ENCODE results near the gene IL36G.

Gene IL36G

GRCh38 chr2:112972423-112973086, 5.3 kb upstream of the IL36G start:
- no peak for DNase-seq (ENCODE audit: low read depth in 2 of 2)

DNA sequence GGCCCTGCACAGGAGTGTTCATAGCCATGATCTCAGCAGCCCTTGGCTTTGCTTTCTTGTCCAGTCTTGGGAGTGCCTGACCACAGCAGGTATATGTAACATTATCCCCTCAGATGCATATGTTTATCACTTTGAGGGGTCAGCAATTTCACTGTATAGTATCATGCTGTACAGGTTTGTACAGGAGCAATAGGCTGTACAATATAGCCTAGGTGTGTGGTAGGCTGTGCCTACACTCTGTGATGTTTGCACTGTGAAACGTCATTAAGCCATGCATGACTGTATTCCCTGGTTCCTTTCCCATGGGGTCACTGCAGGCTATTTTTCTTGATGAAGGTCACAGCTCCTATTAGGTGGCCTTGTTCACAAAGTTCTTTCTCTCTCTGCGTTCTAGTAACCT, 4.7 kb upstream of the IL36G start:
- DNase-seq (ENCODE audit: low read depth in 2 of 2), result no peak

DNA sequence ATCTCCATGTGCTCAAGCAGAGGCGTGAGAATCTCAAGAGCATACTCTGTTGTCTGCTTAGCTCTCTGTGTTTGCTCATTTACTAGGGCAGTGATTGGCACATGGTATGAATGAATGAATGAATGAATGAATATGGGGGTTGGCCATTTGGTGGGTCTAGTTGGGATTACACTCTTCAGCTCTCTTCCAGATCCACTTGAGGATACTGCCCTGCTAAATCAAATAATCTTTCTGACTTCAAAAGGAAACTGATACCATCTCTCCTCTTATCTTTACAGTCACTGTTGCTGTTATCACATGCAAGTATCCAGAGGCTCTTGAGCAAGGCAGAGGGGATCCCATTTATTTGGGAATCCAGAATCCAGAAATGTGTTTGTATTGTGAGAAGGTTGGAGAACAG, 1.9 kb downstream of the IL36G start:
- DNase-seq (ENCODE audit: low read depth in 2 of 2), result no peak

DNA sequence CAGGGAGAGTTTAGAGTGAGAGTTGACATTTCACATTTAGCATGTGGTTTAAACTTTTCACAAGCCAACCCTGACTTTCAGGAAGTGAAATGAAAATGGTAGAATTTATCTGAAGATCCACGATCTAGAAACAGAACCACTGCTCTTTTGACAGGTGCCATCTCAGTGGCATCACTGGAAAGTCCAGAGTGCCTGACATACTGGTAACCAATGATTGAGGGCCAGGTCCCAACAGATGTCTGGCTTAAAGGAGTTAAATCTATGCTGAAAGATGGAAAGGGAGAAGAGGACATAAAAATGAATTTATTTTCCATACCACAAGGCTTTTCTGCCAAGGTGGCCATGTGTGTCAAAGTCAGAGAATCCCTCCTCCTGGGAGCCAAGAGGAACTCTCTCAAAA, 2.7 kb downstream of the IL36G start:
- no peak for DNase-seq (ENCODE audit: low read depth in 2 of 2)

DNA sequence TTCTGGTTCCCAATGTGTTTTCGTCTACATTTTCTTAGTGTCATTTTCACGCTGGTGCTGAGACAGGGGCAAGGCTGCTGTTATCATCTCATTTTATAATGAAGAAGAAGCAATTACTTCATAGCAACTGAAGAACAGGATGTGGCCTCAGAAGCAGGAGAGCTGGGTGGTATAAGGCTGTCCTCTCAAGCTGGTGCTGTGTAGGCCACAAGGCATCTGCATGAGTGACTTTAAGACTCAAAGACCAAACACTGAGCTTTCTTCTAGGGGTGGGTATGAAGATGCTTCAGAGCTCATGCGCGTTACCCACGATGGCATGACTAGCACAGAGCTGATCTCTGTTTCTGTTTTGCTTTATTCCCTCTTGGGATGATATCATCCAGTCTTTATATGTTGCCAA, 7.3 kb downstream of the IL36G start:
- DNase-seq (ENCODE audit: low read depth in 2 of 2), result peak in 1 of 2 experiments; percentile 9

- DNase-seq (ENCODE audit: low read depth in 2 of 2), result no peak
These were observed 11.8 kb downstream of the IL36G start for GRCh38 chr2:112989611-112990010.

DNA sequence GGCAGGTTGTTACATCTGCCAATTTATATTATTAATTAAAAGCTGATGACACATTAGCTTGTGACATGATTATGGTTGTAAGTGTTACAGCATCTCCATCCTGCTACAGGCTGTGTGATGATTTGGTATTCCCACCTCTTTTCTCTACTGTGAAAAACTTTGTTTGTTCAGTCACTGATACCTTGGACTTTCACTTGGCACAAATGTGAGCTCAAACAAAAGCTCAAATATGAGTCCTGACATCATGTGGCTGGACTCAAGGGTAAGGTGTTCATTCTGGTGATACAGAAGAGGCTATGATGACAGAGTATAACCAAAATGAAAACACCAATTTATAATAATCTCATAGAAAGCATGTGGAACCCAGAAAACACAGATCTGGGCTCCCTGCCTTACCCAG, 16.0 kb downstream of the IL36G start:
- DNase-seq (ENCODE audit: low read depth in 2 of 2), result no peak

- DNase-seq (ENCODE audit: low read depth in 2 of 2), result no peak
These were observed 16.8 kb downstream of the IL36G start for GRCh38 chr2:112994648-112995047.

DNA sequence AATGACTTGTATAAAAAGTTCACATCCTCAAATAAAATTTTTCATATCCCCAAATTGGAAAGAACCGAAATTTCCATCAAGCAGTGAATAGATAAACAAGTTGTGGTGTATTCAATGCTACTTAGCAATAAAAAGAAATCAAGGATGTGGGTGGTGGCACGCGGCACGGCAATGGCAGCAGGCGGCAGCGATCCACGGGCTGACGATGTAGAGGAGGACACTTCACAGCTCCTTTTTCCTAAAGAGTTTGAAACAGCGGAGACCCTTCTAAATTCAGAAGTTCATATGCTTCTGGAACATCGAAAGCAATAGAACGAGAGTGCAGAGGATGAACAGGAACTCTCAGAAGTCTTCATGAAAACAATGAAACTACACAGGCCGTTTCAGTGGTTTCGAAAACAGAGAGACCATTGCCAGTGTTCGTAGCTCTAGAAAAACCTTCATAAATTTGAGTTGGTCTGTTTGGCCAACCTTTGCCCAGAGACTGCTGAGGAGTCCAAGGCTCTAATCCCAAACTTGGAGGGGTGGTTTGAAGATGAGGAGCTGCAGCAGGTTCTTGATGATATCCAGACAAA, 17.6 kb downstream of the IL36G start:
- no peak for DNase-seq (ENCODE audit: low read depth in 2 of 2)

DNA sequence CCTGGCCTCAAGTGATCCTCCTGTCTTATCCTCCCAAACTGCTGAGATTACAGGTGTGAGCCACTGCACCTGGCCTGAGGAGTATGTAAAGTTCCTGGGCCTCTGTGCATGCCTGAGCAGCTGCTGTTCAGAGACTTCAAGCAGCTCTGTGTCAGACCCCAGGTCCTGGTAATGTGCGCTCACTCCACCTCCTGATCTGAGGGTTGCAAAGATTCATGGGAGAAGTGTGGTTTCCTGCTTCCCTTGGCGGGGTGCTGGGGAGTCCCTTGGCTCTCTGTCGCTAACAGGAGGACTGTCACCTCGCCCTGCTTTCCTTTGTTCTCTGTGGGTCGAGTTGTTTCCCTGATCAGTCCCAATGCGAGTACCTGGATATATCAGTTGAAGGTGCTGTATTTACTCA, 18.8 kb downstream of the IL36G start:
- peak; percentile 21 to 39 for DNase-seq (ENCODE audit: low read depth in 2 of 2)

- DNase-seq (ENCODE audit: low read depth in 2 of 2), result no peak
These were observed 19.3 kb downstream of the IL36G start for GRCh38 chr2:112997151-112997550.

DNA sequence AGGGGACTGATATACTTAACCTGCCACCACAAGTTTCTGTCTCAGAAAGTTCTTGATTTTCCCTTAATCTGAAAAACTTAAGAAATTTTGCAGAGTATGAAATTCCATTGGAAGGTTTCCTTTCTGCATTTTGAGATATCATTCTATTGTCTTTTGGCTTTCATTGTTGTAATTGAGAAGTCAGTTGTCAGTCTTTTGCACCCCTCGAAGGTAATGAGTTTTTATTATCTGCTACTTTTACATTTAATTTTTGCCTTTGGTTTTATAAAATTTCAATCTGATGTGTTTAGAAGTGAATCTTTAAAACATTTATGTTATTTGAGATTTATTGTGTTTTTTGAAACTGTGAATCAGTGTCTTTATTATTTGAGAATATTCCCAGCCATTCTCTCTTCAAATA, 22.6 kb downstream of the IL36G start:
- no peak for DNase-seq (ENCODE audit: low read depth in 2 of 2)

DNA sequence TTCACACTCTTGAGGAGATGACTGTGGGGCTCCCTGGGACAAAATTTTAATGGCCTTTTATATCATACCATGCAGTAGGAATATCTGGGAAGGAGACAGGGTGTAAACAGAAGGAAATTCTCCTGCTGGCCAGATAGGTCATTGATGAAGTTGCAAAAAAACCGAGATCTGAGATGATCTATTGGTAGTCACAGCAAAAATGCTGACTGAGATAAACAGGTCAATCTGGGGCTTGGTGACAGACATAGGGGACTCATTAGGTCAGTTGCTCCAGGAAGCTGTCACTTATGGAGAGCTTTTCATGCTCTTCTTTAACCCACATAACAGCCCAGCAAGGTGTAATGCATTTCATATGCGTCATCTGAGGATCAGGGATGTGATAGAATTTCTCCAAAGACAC, 24.9 kb downstream of the IL36G start:
- DNase-seq (ENCODE audit: low read depth in 2 of 2), result no peak

DNA sequence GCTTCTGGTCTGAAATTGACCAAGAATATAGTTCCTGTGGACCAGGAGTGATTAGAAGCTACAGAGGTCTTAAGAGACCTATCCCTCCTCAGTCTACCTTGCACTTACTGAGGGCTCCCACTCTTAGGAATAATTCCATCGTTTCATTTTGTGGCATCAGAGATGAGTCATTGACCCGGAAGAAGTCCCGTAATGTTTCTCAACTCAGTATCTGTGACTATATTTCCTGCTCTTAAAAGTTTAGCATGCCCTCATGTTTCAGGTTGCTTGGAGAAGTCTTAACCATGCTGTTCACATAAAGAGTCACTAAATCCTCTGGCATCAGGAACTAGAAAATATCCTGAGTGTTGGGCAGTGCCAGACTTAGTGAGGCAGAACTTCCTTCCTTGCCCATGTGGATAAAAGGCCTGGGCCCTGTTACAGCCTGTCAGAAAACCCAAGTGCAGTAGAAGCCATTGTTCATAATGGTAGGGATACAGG, 27.3 kb downstream of the IL36G start, which contains the start of gene IL36A:
IL36A (plus strand) TSS at position 430 of the 480 bp plus-strand sequence. CDS start 413 bp downstream, outside the sequence.
- no peak for DNase-seq (ENCODE audit: low read depth in 2 of 2)

DNA sequence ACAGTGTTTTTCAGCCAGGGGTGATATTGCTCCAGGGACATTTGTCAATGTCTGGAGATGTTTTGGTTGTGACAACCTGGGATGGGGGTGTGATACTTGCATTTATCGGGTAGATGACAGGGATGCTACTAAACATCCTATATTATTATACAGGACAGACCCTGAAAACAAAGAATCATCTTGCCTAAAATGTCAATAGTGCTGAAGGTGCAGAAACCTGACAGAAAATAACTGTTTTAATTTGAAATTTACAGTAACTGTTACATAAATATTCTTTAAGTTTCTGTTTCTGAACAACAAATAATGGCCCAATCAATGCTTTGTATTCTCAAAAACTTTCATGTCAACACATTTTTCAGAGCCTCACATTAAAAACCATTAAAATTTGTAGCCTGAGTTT, 29.4 kb downstream of the IL36G start:
- no peak for DNase-seq (ENCODE audit: low read depth in 2 of 2)

GRCh38 chr2:113009622-113010021, 31.8 kb downstream of the IL36G start:
- DNase-seq (ENCODE audit: low read depth in 2 of 2), result no peak

GRCh38 chr2:113010088-113010487, 32.3 kb downstream of the IL36G start:
- no peak for DNase-seq (ENCODE audit: low read depth in 2 of 2)

- DNase-seq (ENCODE audit: low read depth in 2 of 2), result no peak
These were observed 33.3 kb downstream of the IL36G start for GRCh38 chr2:113011108-113011507.

DNA sequence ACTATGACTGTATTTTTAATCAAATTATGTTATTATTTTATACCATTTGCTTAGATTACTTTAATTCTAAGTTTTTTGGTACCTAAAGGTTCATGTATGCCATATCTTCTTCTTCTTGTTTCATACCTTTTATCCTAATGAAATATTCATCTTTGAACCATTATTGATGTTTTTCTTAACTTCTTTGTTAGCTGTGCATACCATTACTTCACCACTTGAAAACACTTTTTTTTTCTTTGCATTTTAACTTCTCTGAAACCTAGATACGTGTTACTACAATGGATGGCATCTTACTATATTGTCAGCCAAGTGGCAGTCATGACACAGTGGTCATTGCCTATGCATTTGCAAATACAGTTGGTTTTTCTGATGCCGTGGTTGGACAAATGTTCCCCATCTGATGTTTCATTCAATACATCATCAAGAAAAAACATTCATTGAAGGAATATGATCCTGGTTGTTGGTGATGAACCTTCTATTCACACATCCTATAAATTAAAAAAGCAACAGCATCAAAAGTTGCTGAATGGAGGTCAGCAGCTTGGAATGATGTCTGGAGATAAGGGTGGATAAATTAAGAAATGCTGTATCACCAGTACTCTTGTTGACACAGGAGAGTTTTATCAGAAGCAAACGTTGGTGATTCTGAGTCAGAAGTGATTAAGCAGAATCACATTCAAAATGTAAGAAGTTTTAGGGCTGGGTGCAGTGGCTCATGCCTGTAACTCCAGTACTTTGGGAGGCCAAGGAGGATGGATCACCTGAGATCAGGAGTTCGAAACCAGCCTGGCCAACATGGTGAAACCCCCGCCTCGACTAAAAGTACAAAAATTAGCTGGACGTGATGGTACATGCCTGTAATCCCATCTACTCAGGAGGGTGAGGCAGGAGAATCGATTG, 34.9 kb downstream of the IL36G start:
- no peak for DNase-seq (ENCODE audit: low read depth in 2 of 2)

GRCh38 chr2:113013336-113013661, 35.5 kb downstream of the IL36G start:
- DNase-seq (ENCODE audit: low read depth in 2 of 2), result no peak

DNA sequence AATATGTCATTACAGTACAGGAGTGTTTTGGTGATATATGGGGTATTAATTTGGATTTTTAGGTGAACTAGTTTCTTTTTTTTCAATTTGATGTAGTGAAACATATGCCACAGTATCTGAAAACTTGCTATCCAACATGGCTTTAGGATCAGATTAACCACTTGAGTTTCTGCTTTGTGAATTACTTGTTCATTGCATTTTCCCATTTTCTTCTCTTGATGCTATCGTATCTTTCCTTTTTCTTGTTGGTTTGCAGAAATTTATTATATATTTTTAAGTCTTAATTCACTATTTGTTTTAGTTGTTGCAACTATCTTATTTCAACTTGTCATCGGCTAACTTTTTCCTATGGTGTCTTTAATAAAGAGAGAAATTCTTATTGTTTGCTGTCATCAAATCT, 36.3 kb downstream of the IL36G start:
- no peak for DNase-seq (ENCODE audit: low read depth in 2 of 2)

DNA sequence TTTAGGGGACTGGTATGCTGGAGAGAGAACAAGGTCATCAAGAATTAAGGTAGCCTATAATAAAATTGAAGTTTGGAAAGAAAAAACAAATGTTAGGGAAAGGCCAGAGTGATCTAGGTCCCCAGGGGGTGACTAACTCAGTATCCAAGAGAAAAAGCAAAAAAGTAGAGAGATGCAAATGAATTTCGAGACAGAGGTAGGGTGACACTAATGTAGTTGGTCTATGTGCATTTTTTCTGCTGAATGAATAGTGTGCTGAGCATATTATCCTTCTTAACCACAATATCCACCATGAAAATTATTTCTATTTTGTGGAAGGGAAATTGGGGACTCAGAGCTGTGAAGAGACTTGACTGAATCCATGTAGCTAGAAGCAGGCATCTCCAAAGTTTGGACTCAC, 37.2 kb downstream of the IL36G start:
- no peak for DNase-seq (ENCODE audit: low read depth in 2 of 2)

- DNase-seq (ENCODE audit: low read depth in 2 of 2), result no peak
These were observed 37.8 kb downstream of the IL36G start for GRCh38 chr2:113015655-113016054.

All from stimulated activated CD4-positive, alpha-beta T cell treated with anti-CD3 and anti-CD28 coated beads, Interleukin-12 subunit alpha, Interleukin-12 subunit beta, amount 100 ng/mL, for 24 hours (primary cell).